NCI-H2196 (cell line): ENCODE measurements around the gene TST.

Source experiments
- DNase-seq: peaks from one replicate; lab custom pipeline; 2025; ENCODE audit not compliant: unreplicated experiment; lab: John Stamatoyannopoulos, UW

TST gene

GRCh38 chr22:37019309-37020191, at the start of gene TST, which contains the start of gene MPST:
TST (minus strand) TSS chr22:37019447; CDS start chr22:37018732, 715 bp downstream.
MPST (plus strand) TSS chr22:37019742; CDS start chr22:37019837, 95 bp downstream.
- peak; percentile 41 for DNase-seq

GRCh38 chr22:37068859-37069258, 49.6 kb upstream of the TST start:
- DNase-seq, result no peak

GRCh38 chr22:37067428-37067827, 48.2 kb upstream of the TST start:
- DNase-seq, result no peak

GRCh38 chr22:37065961-37066360, 46.7 kb upstream of the TST start:
- no peak for DNase-seq

- DNase-seq, result no peak
Observed at GRCh38 chr22:37065180-37065579, 45.9 kb upstream of the TST start.

- no peak for DNase-seq
Observed at GRCh38 chr22:37064553-37064952, 45.3 kb upstream of the TST start.

- peak; percentile 65 for DNase-seq
Observed at GRCh38 chr22:37063431-37064420, 44.5 kb upstream of the TST start.

- DNase-seq, result no peak
Observed at GRCh38 chr22:37062702-37063381, 43.6 kb upstream of the TST start.

- DNase-seq, result no peak
Observed at GRCh38 chr22:37062376-37062675, 43.1 kb upstream of the TST start.

- DNase-seq, result no peak
Observed at GRCh38 chr22:37061611-37062375, 42.5 kb upstream of the TST start.

GRCh38 chr22:37060801-37061610, 41.8 kb upstream of the TST start:
- peak; percentile 4 for DNase-seq

GRCh38 chr22:37059876-37060449, 40.7 kb upstream of the TST start:
- DNase-seq, result no peak

- DNase-seq, result no peak
Observed at GRCh38 chr22:37058917-37059701, 39.9 kb upstream of the TST start.

GRCh38 chr22:37057796-37058510, 38.7 kb upstream of the TST start:
- no peak for DNase-seq

- no peak for DNase-seq
Observed at GRCh38 chr22:37057226-37057625, 38.0 kb upstream of the TST start.

- DNase-seq, result no peak
Observed at GRCh38 chr22:37056246-37056645, 37.0 kb upstream of the TST start.

GRCh38 chr22:37054600-37055365, 35.5 kb upstream of the TST start:
- no peak for DNase-seq
